GM12878 (cell line): ENCODE results near the gene CACNA2D3. TPM values are rescaled to one million over a fixed set of nuclear protein-coding genes. Genes with fewer than 3 reads are reported as not detected.

Experiments
- ATAC-seq: fragments of 200-7000 bp; cut with Tn5 transposase; 3 replicates; pipeline ENCODE4 v1.9.1; 2020; ENCODE audit warnings: mild to moderate bottlenecking, moderate library complexity
- BruUV-seq: library from RNA; stranded (reverse); fragments of 400-500 nt; replicated peaks from 2 replicates; lab custom pipeline; 2021; lab: Mats Ljungman, UMichigan
- CTCF ChIA-PET: fragments of 300-600 bp; sonication (Branson Sonifier 250); formaldehyde crosslinking; extraction: SDS; loops from one replicate; lab custom pipeline; 2021; ENCODE audit warnings: inconsistent platforms; lab: Yijun Ruan, JAX
- POLR2A ChIA-PET: fragments of 350-600 bp; formaldehyde crosslinking; extraction: SDS; loops from one replicate; lab custom pipeline; 2021; ENCODE audit warnings: inconsistent platforms; lab: Charles Lee
- RAD21 ChIA-PET: fragments of 300-600 bp; sonication (Branson Sonifier 250); formaldehyde crosslinking; loops from one replicate; lab custom pipeline; 2023; ENCODE audit warnings: antibody characterized with exemption; ENCODE audit not compliant: unreplicated experiment; lab: Charles Lee
- SMC1A ChIA-PET: fragments of 300-600 bp; sonication (Branson Sonifier 250); formaldehyde crosslinking; loops from one replicate; lab custom pipeline; 2023; ENCODE audit not compliant: unreplicated experiment, uncharacterized antibody; lab: Charles Lee
- DNase-seq: peaks from one replicate; pipeline ENCODE4 v3.0.0-alpha.2; 2011; ENCODE audit warnings: low read depth, low spot score
- FAIRE-seq: peaks from 3 replicates; lab custom pipeline; 2011; peaks lifted over from hg19 to GRCh38; lab: Jason Lieb, UNC
- H2AFZ ChIP-seq: 2 replicates; pipeline ENCODE4 v1.6.0; 2011; ENCODE audit warnings: low read depth, low read length, control low read depth; ENCODE audit not compliant: control insufficient read depth
- H3K27ac ChIP-seq: 2 replicates; pipeline ENCODE4 v1.5.1; 2011; ENCODE audit warnings: control low read depth; ENCODE audit not compliant: control insufficient read depth, insufficient read depth
- H3K27me3 ChIP-seq, 2 experiments: replicated peaks in 1 of 2; 2 replicates each; pipeline versions ENCODE4 v1.6.0 to v1.6.1; 2011; ENCODE audit warnings: low read length in 1 of 2; ENCODE audit not compliant: control insufficient read depth in 2 of 2, insufficient read depth in 2 of 2
- H3K36me3 ChIP-seq, 2 experiments: 2 replicates each; pipeline ENCODE4 v1.5.1; 2011; ENCODE audit warnings: low read length in 1 of 2; ENCODE audit not compliant: control insufficient read depth in 2 of 2, insufficient read depth in 2 of 2
- H3K4me1 ChIP-seq: 2 replicates; pipeline ENCODE4 v1.6.1; 2011; ENCODE audit warnings: mild to moderate bottlenecking, low read length, moderate library complexity, mixed read lengths; ENCODE audit not compliant: control insufficient read depth, insufficient read depth
- H3K4me2 ChIP-seq: 2 replicates; pipeline ENCODE4 v1.6.0; 2011; ENCODE audit warnings: control low read depth; ENCODE audit not compliant: control insufficient read depth, insufficient read depth
- H3K4me3 ChIP-seq: fragments of 200-600 bp; sonication (generic); 2 replicates; pipeline ENCODE4 v1.5.1; 2016
- H3K79me2 ChIP-seq: 2 replicates; pipeline ENCODE4 v1.6.0; 2011; ENCODE audit warnings: low read length; ENCODE audit not compliant: control insufficient read depth, insufficient read depth
- H3K9ac ChIP-seq: 2 replicates; pipeline ENCODE4 v1.8.0; 2011; ENCODE audit warnings: low read length, control low read depth, mixed read lengths; ENCODE audit not compliant: control insufficient read depth, insufficient read depth
- H3K9me3 ChIP-seq: replicated peaks from 3 replicates; pipeline ENCODE4 v1.5.1; 2011; ENCODE audit warnings: mild to moderate bottlenecking, low read length; ENCODE audit not compliant: control insufficient read depth, insufficient read depth
- H4K20me1 ChIP-seq: 2 replicates; pipeline ENCODE4 v1.6.0; 2011; ENCODE audit not compliant: control insufficient read depth, insufficient read depth
- CBFB ChIP-seq: IDR thresholded peaks from 2 replicates; pipeline ENCODE4 v1.6.1; 2016; ENCODE audit warnings: antibody characterized with exemption, low read depth
- EP300 ChIP-seq, 2 experiments: fragments of 150-350 bp in 1 of 2; IDR thresholded peaks; 2 replicates each; pipeline ENCODE4 v1.6.1; 2011 to 2012; ENCODE audit warnings: low read depth in 2 of 2, low read length in 2 of 2, borderline replicate concordance in 1 of 2, improper control_type of control experiment in 1 of 2, inconsistent platforms in 1 of 2; ENCODE audit not compliant: control insufficient read depth in 1 of 2
- ETV6 ChIP-seq, 2 experiments: fragments of 450-650 bp in 1 of 2; IDR thresholded peaks in 1 of 2; conservative IDR thresholded peaks in 1 of 2; 2 replicates each; pipeline ENCODE4 v1.6.1; 2014; ENCODE audit warnings: antibody characterized with exemption in 1 of 2, borderline replicate concordance in 1 of 2, low read depth in 1 of 2, mild to moderate bottlenecking in 1 of 2, moderate library complexity in 1 of 2
- EZH2 ChIP-seq: IDR thresholded peaks from 2 replicates; pipeline ENCODE4 v1.6.1; 2012; ENCODE audit warnings: low read depth, mild to moderate bottlenecking, control low read depth, inconsistent platforms, low read length, borderline replicate concordance; ENCODE audit not compliant: control insufficient read depth
- IRF4 ChIP-seq: IDR thresholded peaks from 2 replicates; pipeline ENCODE4 v1.6.1; 2011; ENCODE audit warnings: low read depth, low read length
- KLF5 ChIP-seq: fragments of 450-650 bp; IDR thresholded peaks from 2 replicates; pipeline ENCODE4 v1.6.1; 2014; ENCODE audit warnings: mild to moderate bottlenecking; ENCODE audit not compliant: partially characterized antibody
- MXI1 ChIP-seq: fragments of 150-350 bp; IDR thresholded peaks from 2 replicates; pipeline ENCODE4 v1.6.1; 2011; ENCODE audit warnings: low read depth, mild to moderate bottlenecking, inconsistent platforms, low read length, improper control_type of control experiment
- NFXL1 ChIP-seq: fragments of 450-650 bp; IDR thresholded peaks from 2 replicates; pipeline ENCODE4 v1.6.1; 2017; ENCODE audit warnings: antibody characterized with exemption, mild to moderate bottlenecking, borderline replicate concordance
- SMARCA5 ChIP-seq: fragments of 450-650 bp; IDR thresholded peaks from 2 replicates; pipeline ENCODE4 v1.6.1; 2017; ENCODE audit warnings: mild to moderate bottlenecking
- ZNF24 ChIP-seq: fragments of 450-650 bp; IDR thresholded peaks from 2 replicates; pipeline ENCODE4 v1.6.1; 2017; ENCODE audit warnings: antibody characterized with exemption, mild to moderate bottlenecking
- WGBS: methylation state at CpG from one replicate; pipeline ENCODE4 v1.1.6; 2016; ENCODE audit warnings: low lambda C conversion rate; ENCODE audit not compliant: insufficient replicate concordance, insufficient coverage; ENCODE audit errors: missing lambda C conversion rate; 5-methylcytosine and 5-hydroxymethylcytosine counted together
- in situ Hi-C: fragments of 300-500 bp; cut with MboI; formaldehyde crosslinking; loops from 9 replicates; pipeline ENCODE4 v1.14.3; 2018; ENCODE audit warnings: mixed read lengths
- intact Hi-C: fragments of 100-400 bp; cut with micrococcal nuclease; formaldehyde crosslinking; loops from one replicate; pipeline ENCODE4 v1.14.2; 2022; ENCODE audit not compliant: unreplicated experiment
- polyA plus RNA-seq, 11 experiments: library from polyadenylated mRNA; depleted of rRNA in 4 of 11; unstranded in 6 of 11; stranded (reverse) in 5 of 11; fragments of >200 nt; fragmentation: Nextera tagmentation in 4 of 11; fragmentation: Illumina TruSeq in 1 of 11; extraction: Ambion mirVana in 4 of 11; extraction: Trizol in 1 of 11; gene quantifications; 1 replicate in 1 of 11; 2 replicates in 10 of 11; pipeline versions ENCODE4 v1.2.1 to v1.2.3, GENCODE V29; 2011 to 2016; ENCODE audit warnings: inconsistent platforms in 2 of 11, missing spikeins in 2 of 11, low read depth in 1 of 11
- total RNA-seq, 4 experiments: library from RNA; depleted of rRNA in 3 of 4; stranded (reverse); fragments of >200 nt in 3 of 4; fragmentation: Illumina TruSeq in 1 of 4; extraction: Trizol in 1 of 4; gene quantifications; 2 replicates each; pipeline versions ENCODE4 v1.2.1 to v1.2.3, GENCODE V29; 2013 to 2021
- TF ChIP-seq, protein P1 (sequence below): IDR thresholded peaks from 2 replicates; pipeline ENCODE4 v1.6.1; 2012; ENCODE audit warnings: low read depth, low read length, improper control_type of control experiment
- TF ChIP-seq, protein P2 (sequence below): IDR thresholded peaks from 2 replicates; pipeline ENCODE4 v1.6.1; 2011; ENCODE audit warnings: borderline replicate concordance, low read depth, mild to moderate bottlenecking, moderate library complexity, mixed read lengths, low read length; ENCODE audit not compliant: insufficient read depth; ENCODE audit errors: extremely low read length
- TF ChIP-seq, protein P3 (sequence below): fragments of 450-650 bp; IDR thresholded peaks from 2 replicates; pipeline ENCODE4 v1.6.1; 2016; ENCODE audit warnings: mild to moderate bottlenecking
- TF ChIP-seq, protein P4 (sequence below): fragments of 150-350 bp; IDR thresholded peaks from 2 replicates; pipeline ENCODE4 v1.6.1; 2016; ENCODE audit warnings: low read depth, low read length
- TF ChIP-seq, protein P5 (sequence below): IDR thresholded peaks from 2 replicates; pipeline ENCODE4 v1.6.1; 2012; ENCODE audit warnings: low read depth, low read length, improper control_type of control experiment

CACNA2D3 gene
- total and polyA plus RNA-seq, 10 of the 15 experiments (the other 5 are each of a cell fraction or from before 2014, with no cell fraction given): not detected

DNA sequence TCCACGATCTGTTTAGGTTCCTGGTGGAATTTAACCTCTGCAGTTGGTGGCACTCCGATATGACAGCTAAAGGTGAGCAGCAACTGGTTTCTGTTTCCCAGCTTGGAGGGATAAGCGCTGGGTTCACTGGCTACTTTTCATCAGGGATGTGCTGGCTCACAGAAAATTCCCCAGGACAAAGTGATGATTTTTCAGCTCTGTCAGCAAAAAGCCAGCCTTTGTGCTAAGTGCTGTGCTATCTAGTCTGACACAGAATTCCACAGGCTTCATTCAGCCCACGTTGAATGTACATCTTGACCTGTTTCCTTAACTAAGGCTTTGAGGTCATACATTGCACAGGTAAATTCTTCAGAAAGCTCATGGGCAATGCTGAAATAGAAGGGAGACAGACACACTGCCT is 887.0 kb downstream of the CACNA2D3 start (continued):
- TF ChIP-seq CBFB (no peak), NFXL1 (no peak), EZH2 (no peak), ETV6 (conservative IDR thresholded peaks at IDR 0.05 in 1 of 2, IDR thresholded peaks at IDR 0.05 in 1 of 2; ENCODE audit: borderline replicate concordance in 1 of 2, low read depth in 1 of 2) (no peak), IRF4 (no peak)
- TF ChIP-seq, protein P1, sequence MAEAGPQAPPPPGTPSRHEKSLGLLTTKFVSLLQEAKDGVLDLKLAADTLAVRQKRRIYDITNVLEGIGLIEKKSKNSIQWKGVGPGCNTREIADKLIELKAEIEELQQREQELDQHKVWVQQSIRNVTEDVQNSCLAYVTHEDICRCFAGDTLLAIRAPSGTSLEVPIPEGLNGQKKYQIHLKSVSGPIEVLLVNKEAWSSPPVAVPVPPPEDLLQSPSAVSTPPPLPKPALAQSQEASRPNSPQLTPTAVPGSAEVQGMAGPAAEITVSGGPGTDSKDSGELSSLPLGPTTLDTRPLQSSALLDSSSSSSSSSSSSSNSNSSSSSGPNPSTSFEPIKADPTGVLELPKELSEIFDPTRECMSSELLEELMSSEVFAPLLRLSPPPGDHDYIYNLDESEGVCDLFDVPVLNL: no peak
- TF ChIP-seq, protein P2, sequence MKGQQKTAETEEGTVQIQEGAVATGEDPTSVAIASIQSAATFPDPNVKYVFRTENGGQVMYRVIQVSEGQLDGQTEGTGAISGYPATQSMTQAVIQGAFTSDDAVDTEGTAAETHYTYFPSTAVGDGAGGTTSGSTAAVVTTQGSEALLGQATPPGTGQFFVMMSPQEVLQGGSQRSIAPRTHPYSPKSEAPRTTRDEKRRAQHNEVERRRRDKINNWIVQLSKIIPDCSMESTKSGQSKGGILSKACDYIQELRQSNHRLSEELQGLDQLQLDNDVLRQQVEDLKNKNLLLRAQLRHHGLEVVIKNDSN: no peak

DNA sequence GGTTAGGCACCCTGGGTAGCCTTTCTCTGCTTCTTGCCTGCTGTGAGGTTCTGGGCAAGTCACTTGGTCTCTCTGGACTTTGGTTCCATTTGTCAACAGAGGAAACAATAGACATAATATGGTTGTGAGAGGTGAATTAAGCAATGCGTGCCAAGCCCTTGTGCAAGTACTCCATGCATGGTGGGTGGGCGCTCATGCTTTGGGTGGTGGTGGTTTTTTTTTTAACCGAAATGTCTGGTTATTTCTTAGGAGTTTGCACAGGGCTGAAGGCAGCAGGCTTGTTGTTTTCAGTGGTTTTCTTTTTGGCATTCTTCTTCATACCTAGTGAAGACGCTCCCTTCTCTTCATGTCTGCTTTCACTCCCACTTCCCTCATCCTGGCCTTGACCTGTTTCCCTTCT is 889.7 kb downstream of the CACNA2D3 start:
- no peak for DNase-seq
- TF ChIP-seq, protein P3, sequence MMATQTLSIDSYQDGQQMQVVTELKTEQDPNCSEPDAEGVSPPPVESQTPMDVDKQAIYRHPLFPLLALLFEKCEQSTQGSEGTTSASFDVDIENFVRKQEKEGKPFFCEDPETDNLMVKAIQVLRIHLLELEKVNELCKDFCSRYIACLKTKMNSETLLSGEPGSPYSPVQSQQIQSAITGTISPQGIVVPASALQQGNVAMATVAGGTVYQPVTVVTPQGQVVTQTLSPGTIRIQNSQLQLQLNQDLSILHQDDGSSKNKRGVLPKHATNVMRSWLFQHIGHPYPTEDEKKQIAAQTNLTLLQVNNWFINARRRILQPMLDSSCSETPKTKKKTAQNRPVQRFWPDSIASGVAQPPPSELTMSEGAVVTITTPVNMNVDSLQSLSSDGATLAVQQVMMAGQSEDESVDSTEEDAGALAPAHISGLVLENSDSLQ: no peak
- no peak for TF ChIP-seq KLF5
- TF ChIP-seq, protein P4, sequence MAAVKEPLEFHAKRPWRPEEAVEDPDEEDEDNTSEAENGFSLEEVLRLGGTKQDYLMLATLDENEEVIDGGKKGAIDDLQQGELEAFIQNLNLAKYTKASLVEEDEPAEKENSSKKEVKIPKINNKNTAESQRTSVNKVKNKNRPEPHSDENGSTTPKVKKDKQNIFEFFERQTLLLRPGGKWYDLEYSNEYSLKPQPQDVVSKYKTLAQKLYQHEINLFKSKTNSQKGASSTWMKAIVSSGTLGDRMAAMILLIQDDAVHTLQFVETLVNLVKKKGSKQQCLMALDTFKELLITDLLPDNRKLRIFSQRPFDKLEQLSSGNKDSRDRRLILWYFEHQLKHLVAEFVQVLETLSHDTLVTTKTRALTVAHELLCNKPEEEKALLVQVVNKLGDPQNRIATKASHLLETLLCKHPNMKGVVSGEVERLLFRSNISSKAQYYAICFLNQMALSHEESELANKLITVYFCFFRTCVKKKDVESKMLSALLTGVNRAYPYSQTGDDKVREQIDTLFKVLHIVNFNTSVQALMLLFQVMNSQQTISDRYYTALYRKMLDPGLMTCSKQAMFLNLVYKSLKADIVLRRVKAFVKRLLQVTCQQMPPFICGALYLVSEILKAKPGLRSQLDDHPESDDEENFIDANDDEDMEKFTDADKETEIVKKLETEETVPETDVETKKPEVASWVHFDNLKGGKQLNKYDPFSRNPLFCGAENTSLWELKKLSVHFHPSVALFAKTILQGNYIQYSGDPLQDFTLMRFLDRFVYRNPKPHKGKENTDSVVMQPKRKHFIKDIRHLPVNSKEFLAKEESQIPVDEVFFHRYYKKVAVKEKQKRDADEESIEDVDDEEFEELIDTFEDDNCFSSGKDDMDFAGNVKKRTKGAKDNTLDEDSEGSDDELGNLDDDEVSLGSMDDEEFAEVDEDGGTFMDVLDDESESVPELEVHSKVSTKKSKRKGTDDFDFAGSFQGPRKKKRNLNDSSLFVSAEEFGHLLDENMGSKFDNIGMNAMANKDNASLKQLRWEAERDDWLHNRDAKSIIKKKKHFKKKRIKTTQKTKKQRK: no peak
- no peak for TF ChIP-seq MXI1
- no peak for TF ChIP-seq EP300 (IDR thresholded peaks at IDR 0.05; ENCODE audit: borderline replicate concordance in 1 of 2, control insufficient read depth in 1 of 2, low read depth in 2 of 2, low read length in 2 of 2)
- no peak for TF ChIP-seq SMARCA5
- TF ChIP-seq ZNF24: no peak
- TF ChIP-seq, protein P5, sequence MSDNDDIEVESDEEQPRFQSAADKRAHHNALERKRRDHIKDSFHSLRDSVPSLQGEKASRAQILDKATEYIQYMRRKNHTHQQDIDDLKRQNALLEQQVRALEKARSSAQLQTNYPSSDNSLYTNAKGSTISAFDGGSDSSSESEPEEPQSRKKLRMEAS: no peak

More for the DNA sequence above, 889.7 kb downstream of the CACNA2D3 start:
- Histone ChIP-seq H4K20me1 (no peaks in the 10 kb centered on the region), H2AFZ (no peak overlapping the region), H3K79me2 (no peaks in the 10 kb centered on the region), H3K27ac (no peak overlapping the region), H3K36me3 (no peaks in the 10 kb centered on the region), H3K9ac (no peak overlapping the region), H3K4me3 (no peak overlapping the region), H3K4me2 (no peak overlapping the region), H3K9me3 (no peaks in the 10 kb centered on the region), H3K27me3 (peaks cover 0 to 2% of the 10 kb centered on the region in 2 experiments; a peak in 2 of 4 replicates), H3K4me1 (no peaks in the 10 kb centered on the region)
- SMC1A ChIA-PET: no interaction called here
- no TSS peak for BruUV-seq
- CTCF ChIA-PET: interaction anchor here (1.2 kb wide), 1 partner anchor 15 kb away, joined by 3 read pairs; no protein-coding TSS in a partner anchor
- WGBS: 25% methylated on average over 4 of the region's 4 CpGs
- intact Hi-C loops (no loop called here), in situ Hi-C loops (no loop called here)
- POLR2A ChIA-PET: no interaction called here
- ATAC-seq (no peak), FAIRE-seq (no peak)
- RAD21 ChIA-PET: no interaction called here
